ENCODE data around the gene ZNF593. TPM values are rescaled to one million over a fixed set of nuclear protein-coding genes. Genes with fewer than 3 reads are reported as not detected.
A peak's percentile ranks its signal among the peaks of the same experiment; 100 is the strongest.

ZNF593 gene
- total RNA-seq, 5 donors from 2014 or later (not counting 1 experiment from before 2014, with no cell fraction given) = 8.5 to 17.7 (median 17.1) TPM

DNA sequence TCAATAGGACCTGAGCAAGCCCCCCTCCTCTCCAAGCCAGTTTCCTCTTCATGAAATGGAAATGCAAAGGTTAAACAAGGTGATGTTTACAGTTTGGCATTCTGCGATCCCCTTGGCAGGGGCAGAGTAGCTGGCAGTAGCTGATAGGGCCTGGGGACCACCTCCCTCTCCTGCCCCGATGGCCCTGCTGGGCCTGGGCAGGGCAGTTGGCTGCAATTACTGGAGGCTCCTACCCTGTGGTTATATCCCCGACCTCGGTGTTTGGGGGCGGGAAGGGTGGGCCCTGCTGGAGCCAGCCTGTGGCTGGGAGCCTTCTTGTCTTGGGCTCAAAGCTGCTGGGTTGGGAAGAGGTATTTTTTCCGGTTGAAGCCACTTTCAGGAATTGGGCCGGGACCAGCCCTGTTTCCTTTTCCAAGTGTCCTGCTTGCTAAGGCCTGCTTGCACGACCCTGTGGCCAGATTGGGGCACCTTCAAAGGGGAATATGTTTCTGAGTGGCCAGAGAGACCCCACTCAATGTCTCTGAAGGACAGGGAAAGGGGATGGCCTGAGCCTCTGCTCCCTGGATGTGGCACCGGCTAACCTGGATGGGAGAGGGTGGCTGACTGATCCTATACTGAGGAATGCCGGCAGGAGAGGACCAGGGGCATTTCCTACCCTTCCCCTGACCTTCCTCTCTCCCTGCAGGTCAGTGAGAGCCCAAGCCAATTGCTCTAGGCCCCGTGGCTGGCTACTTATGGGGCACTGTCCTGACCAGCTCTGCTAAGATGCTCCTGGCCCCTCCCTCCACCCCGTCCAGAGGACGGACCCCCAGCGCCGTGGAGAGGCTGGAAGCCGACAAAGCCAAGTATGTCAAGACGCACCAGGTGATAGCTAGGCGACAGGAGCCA, 8.9 kb upstream of the ZNF593 start:
- H3K27ac Mint-ChIP-seq = no peak overlapping the region
- H3K4me3 ChIP-seq (ENCODE audit: control insufficient read depth in 1 of 2, extremely low read depth in 1 of 2, low read length in 1 of 2) = peak overlapping the region in 1 of 2 donors; percentile 7
- POLR2A ChIA-PET = no interaction called here
- CTCF ChIA-PET = no interaction called here
- 78% methylated on average over 15 of the region's 18 CpGs for WGBS (ENCODE audit: insufficient coverage)
- no peaks in the 10 kb centered on the region for H3K9me3 ChIP-seq
- no peaks in the 10 kb centered on the region for H3K36me3 ChIP-seq (ENCODE audit: control insufficient read depth in 2 of 2, extremely low read depth in 1 of 2, insufficient read depth in 1 of 2, low read length in 1 of 2)
- ATAC-seq (replicated peaks in 1 of 4) (no peak), DNase-seq (no peak)
- H3K9me3 Mint-ChIP-seq = no peaks in the 10 kb centered on the region
- peak overlapping the region in 2 of 3 donors; percentile 28 to 32 for H3K4me3 Mint-ChIP-seq
- H3K27ac ChIP-seq (ENCODE audit: low read length) = no peak overlapping the region
- peaks cover 18 to 49% of the 10 kb centered on the region in 2 donors for H3K27me3 Mint-ChIP-seq
- no peaks in the 10 kb centered on the region for H3K36me3 Mint-ChIP-seq
- peaks cover 4 to 86% of the 10 kb centered on the region in 2 experiments for H3K27me3 ChIP-seq (replicated peaks in 1 of 2; ENCODE audit: control insufficient read depth in 2 of 2, extremely low read depth in 1 of 2, insufficient read depth in 2 of 2, low read length in 1 of 2)
- peaks cover 13 to 21% (median 14%) of the 10 kb centered on the region in 3 donors for H3K4me1 Mint-ChIP-seq
- H3K4me1 ChIP-seq (ENCODE audit: control insufficient read depth in 1 of 2, extremely low read depth in 1 of 2, insufficient read depth in 2 of 2, low read length in 2 of 2) = peaks cover 0 to 30% of the 10 kb centered on the region in 2 experiments

- H3K9me3 ChIP-seq = no peaks in the 10 kb centered on the region
- CTCF ChIA-PET = no interaction called here
- H3K36me3 ChIP-seq (ENCODE audit: control insufficient read depth in 2 of 2, extremely low read depth in 1 of 2, insufficient read depth in 1 of 2, low read length in 1 of 2) = no peaks in the 10 kb centered on the region
- WGBS (ENCODE audit: insufficient coverage) = 6% methylated on average over 97 of the region's 98 CpGs
- Mint-ChIP-seq H3K27me3 (peaks cover 17 to 44% of the 10 kb centered on the region in 2 donors), H3K4me3 (peak overlapping the region; percentile 41 to 65 (median 56)), H3K36me3 (no peaks in the 10 kb centered on the region), H3K9me3 (no peaks in the 10 kb centered on the region), H3K4me1 (peaks cover 12 to 19% (median 18%) of the 10 kb centered on the region in 3 donors), H3K27ac (no peak overlapping the region)
- H3K27ac ChIP-seq (ENCODE audit: low read length) = no peak overlapping the region
- POLR2A ChIA-PET = no interaction called here
- H3K27me3 ChIP-seq (replicated peaks in 1 of 2; ENCODE audit: control insufficient read depth in 2 of 2, extremely low read depth in 1 of 2, insufficient read depth in 2 of 2, low read length in 1 of 2) = peaks cover 4 to 77% of the 10 kb centered on the region in 2 experiments
- peak overlapping the region in 1 of 2 donors; percentile 55 for H3K4me3 ChIP-seq (ENCODE audit: control insufficient read depth in 1 of 2, extremely low read depth in 1 of 2, low read length in 1 of 2)
- DNase-seq (peak in 16 of 35 experiments; percentile 4 to 45 (median 27)), ATAC-seq (replicated peaks in 1 of 4) (peak; percentile 57 to 67 (median 60))
- peaks cover 0 to 27% of the 10 kb centered on the region in 2 experiments for H3K4me1 ChIP-seq (ENCODE audit: control insufficient read depth in 1 of 2, extremely low read depth in 1 of 2, insufficient read depth in 2 of 2, low read length in 2 of 2)
Measured at GRCh38 chr1:26161415-26162219, 8.1 kb upstream of the ZNF593 start.

- H3K36me3 ChIP-seq (ENCODE audit: control insufficient read depth in 2 of 2, extremely low read depth in 1 of 2, insufficient read depth in 1 of 2, low read length in 1 of 2) = no peaks in the 10 kb centered on the region
- ChIA-PET POLR2A (no interaction called here), CTCF (interaction anchor here (0.6 kb wide), 3 partner anchors 11 to 82 kb away, joined by 3 to 4 read pairs (median 3); partner anchors contain the start of gene CEP85 (in 1 of the 2))
- H3K9me3 Mint-ChIP-seq = no peaks in the 10 kb centered on the region
- H3K4me1 Mint-ChIP-seq = peaks cover 10 to 23% (median 18%) of the 10 kb centered on the region in 3 donors
- WGBS (ENCODE audit: insufficient coverage) = 27% methylated on average over 20 of the region's 21 CpGs
- peaks cover 0 to 24% of the 10 kb centered on the region in 2 experiments for H3K4me1 ChIP-seq (ENCODE audit: control insufficient read depth in 1 of 2, extremely low read depth in 1 of 2, insufficient read depth in 2 of 2, low read length in 2 of 2)
- H3K27me3 ChIP-seq (replicated peaks in 1 of 2; ENCODE audit: control insufficient read depth in 2 of 2, extremely low read depth in 1 of 2, insufficient read depth in 2 of 2, low read length in 1 of 2) = peaks cover 4 to 71% of the 10 kb centered on the region in 2 experiments
- peak overlapping the region in 1 of 2 donors; percentile 55 for H3K4me3 ChIP-seq (ENCODE audit: control insufficient read depth in 1 of 2, extremely low read depth in 1 of 2, low read length in 1 of 2)
- ATAC-seq (replicated peaks in 1 of 4) (no peak), DNase-seq (no peak)
- H3K27ac Mint-ChIP-seq = no peak overlapping the region
- no peaks in the 10 kb centered on the region for H3K9me3 ChIP-seq
- peaks cover 14 to 42% of the 10 kb centered on the region in 2 donors for H3K27me3 Mint-ChIP-seq
- peak overlapping the region; percentile 41 to 65 (median 56) for H3K4me3 Mint-ChIP-seq
- H3K36me3 Mint-ChIP-seq = no peaks in the 10 kb centered on the region
- H3K27ac ChIP-seq (ENCODE audit: low read length) = no peak overlapping the region
Measured at GRCh38 chr1:26162220-26162709, 7.4 kb upstream of the ZNF593 start.

DNA sequence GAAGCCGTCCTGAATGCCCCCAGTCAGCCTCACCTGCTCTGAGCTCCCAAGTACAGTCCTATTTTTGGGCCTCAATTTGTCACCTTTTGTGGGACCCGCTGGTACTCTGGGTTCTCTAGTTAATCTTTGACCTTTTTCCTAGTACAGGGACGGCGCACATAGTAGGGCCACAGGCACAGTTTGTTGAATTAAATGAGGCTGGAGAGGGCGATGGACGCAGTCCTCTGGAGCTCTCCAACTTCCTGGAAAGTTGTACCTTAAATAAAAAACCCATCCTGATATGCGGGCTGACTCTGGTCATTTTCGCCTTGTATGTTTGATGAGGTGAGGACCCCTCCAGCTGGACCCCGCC, 6.0 kb upstream of the ZNF593 start:
- no peak overlapping the region for H3K27ac ChIP-seq (ENCODE audit: low read length)
- no peaks in the 10 kb centered on the region for H3K9me3 ChIP-seq
- Mint-ChIP-seq H3K9me3 (no peaks in the 10 kb centered on the region), H3K4me3 (peak overlapping the region; percentile 21 to 70 (median 29)), H3K36me3 (no peaks in the 10 kb centered on the region), H3K4me1 (peaks cover 10 to 23% (median 18%) of the 10 kb centered on the region in 3 donors), H3K27me3 (peaks cover 9 to 31% of the 10 kb centered on the region in 2 donors), H3K27ac (no peak overlapping the region)
- ATAC-seq (replicated peaks in 1 of 4) (no peak), DNase-seq (no peak)
- 71% methylated on average over 2 of the region's 9 CpGs for whole genome bisulfite sequencing (ENCODE audit: insufficient coverage)
- ChIA-PET CTCF (no interaction called here), POLR2A (no interaction called here)
- peaks cover 4 to 57% of the 10 kb centered on the region in 2 experiments for H3K27me3 ChIP-seq (replicated peaks in 1 of 2; ENCODE audit: control insufficient read depth in 2 of 2, extremely low read depth in 1 of 2, insufficient read depth in 2 of 2, low read length in 1 of 2)
- H3K36me3 ChIP-seq (ENCODE audit: control insufficient read depth in 2 of 2, extremely low read depth in 1 of 2, insufficient read depth in 1 of 2, low read length in 1 of 2) = no peaks in the 10 kb centered on the region
- peaks cover 0 to 24% of the 10 kb centered on the region in 2 experiments for H3K4me1 ChIP-seq (ENCODE audit: control insufficient read depth in 1 of 2, extremely low read depth in 1 of 2, insufficient read depth in 2 of 2, low read length in 2 of 2)
- H3K4me3 ChIP-seq (ENCODE audit: control insufficient read depth in 1 of 2, extremely low read depth in 1 of 2, low read length in 1 of 2) = peak overlapping the region; percentile 28 to 52

GRCh38 chr1:26164036-26164860, 5.5 kb upstream of the ZNF593 start:
- ChIA-PET CTCF (no interaction called here), POLR2A (no interaction called here)
- Mint-ChIP-seq H3K4me3 (peak overlapping the region; percentile 39 to 70 (median 39)), H3K36me3 (no peaks in the 10 kb centered on the region), H3K27me3 (peaks cover 9 to 27% of the 10 kb centered on the region in 2 donors), H3K9me3 (no peaks in the 10 kb centered on the region), H3K4me1 (peaks cover 11 to 23% (median 19%) of the 10 kb centered on the region in 3 donors), H3K27ac (no peak overlapping the region)
- DNase-seq (peak in 29 of 35 experiments; percentile 10 to 71 (median 41)), ATAC-seq (replicated peaks in 1 of 4) (peak; percentile 72 to 83 (median 72))
- H3K36me3 ChIP-seq (ENCODE audit: control insufficient read depth in 2 of 2, extremely low read depth in 1 of 2, insufficient read depth in 1 of 2, low read length in 1 of 2) = no peaks in the 10 kb centered on the region
- no peak overlapping the region for H3K27ac ChIP-seq (ENCODE audit: low read length)
- peaks cover 4 to 55% of the 10 kb centered on the region in 2 experiments for H3K27me3 ChIP-seq (replicated peaks in 1 of 2; ENCODE audit: control insufficient read depth in 2 of 2, extremely low read depth in 1 of 2, insufficient read depth in 2 of 2, low read length in 1 of 2)
- no peaks in the 10 kb centered on the region for H3K9me3 ChIP-seq
- peaks cover 0 to 27% of the 10 kb centered on the region in 2 experiments for H3K4me1 ChIP-seq (ENCODE audit: control insufficient read depth in 1 of 2, extremely low read depth in 1 of 2, insufficient read depth in 2 of 2, low read length in 2 of 2)
- WGBS (ENCODE audit: insufficient coverage) = 16% methylated on average over 72 of the region's 72 CpGs
- peak overlapping the region; percentile 28 to 52 for H3K4me3 ChIP-seq (ENCODE audit: control insufficient read depth in 1 of 2, extremely low read depth in 1 of 2, low read length in 1 of 2)
